WTC11 (cell line): ENCODE results near the gene PNMT. TPM values are rescaled to one million over a fixed set of nuclear protein-coding genes. Genes with fewer than 3 reads are reported as not detected.

Source experiments
- ATAC-seq: fragments of 200-7000 bp; cut with Tn5 transposase; 2 replicates; pipeline ENCODE4 v1.10.0; 2021; ENCODE audit warnings: mild to moderate bottlenecking, moderate library complexity
- CTCF ChIA-PET: fragments of 300-600 bp; sonication (Branson Sonifier 250); formaldehyde crosslinking; loops from one replicate; lab custom pipeline; 2021; ENCODE audit warnings: antibody characterized with exemption; lab: Charles Lee
- POLR2A ChIA-PET: fragments of 350-600 bp; sonication (Branson Sonifier 250); formaldehyde crosslinking; loops from one replicate; lab custom pipeline; 2021; ENCODE audit warnings: antibody characterized with exemption; lab: Charles Lee
- DNase-seq: peaks from one replicate; pipeline ENCODE4 v3.0.0; 2021; ENCODE audit warnings: low spot score
- H3K27ac Mint-ChIP-seq: 2 replicates; pipeline ENCODE4 v1.8.0; 2021; ENCODE audit warnings: mixed read lengths
- H3K27me3 Mint-ChIP-seq: 2 replicates; pipeline ENCODE4 v1.8.0; 2021; ENCODE audit warnings: low read depth, mild to moderate bottlenecking, moderate library complexity, mixed read lengths
- H3K36me3 Mint-ChIP-seq: 2 replicates; pipeline ENCODE4 v1.8.0; 2021; ENCODE audit warnings: mixed read lengths
- H3K4me1 Mint-ChIP-seq: 2 replicates; pipeline ENCODE4 v1.8.0; 2022; ENCODE audit warnings: mixed read lengths
- H3K4me3 Mint-ChIP-seq: 2 replicates; pipeline ENCODE4 v1.8.0; 2021; ENCODE audit warnings: mild to moderate bottlenecking, moderate library complexity, mixed read lengths
- H3K9me3 Mint-ChIP-seq: 2 replicates; pipeline ENCODE4 v1.8.0; 2021; ENCODE audit warnings: mixed read lengths
- ARID4B ChIP-seq: sonication (generic); formaldehyde crosslinking; IDR thresholded peaks from 2 replicates; pipeline ENCODE4 v1.8.0; 2023; ENCODE audit warnings: missing genetic modification reagents, mild to moderate bottlenecking, borderline replicate concordance
- CBFB ChIP-seq: sonication (generic); formaldehyde crosslinking; IDR thresholded peaks from 2 replicates; pipeline ENCODE4 v1.8.1; 2022; ENCODE audit warnings: mild to moderate bottlenecking, low read depth, missing genetic modification reagents
- CTCF ChIP-seq: fragments of 200-600 bp; IDR thresholded peaks from 2 replicates; pipeline ENCODE4 v1.8.0; 2022; ENCODE audit warnings: antibody characterized with exemption
- ESRRA ChIP-seq: sonication (generic); formaldehyde crosslinking; IDR thresholded peaks from 2 replicates; pipeline ENCODE4 v1.8.1; 2022; ENCODE audit warnings: mild to moderate bottlenecking, missing genetic modification reagents, borderline replicate concordance
- IRF2 ChIP-seq: sonication (generic); formaldehyde crosslinking; IDR thresholded peaks from 2 replicates; pipeline ENCODE4 v1.8.0; 2022; ENCODE audit warnings: low read depth, missing genetic modification reagents, borderline replicate concordance
- JUN ChIP-seq: sonication (generic); formaldehyde crosslinking; IDR thresholded peaks from 2 replicates; pipeline ENCODE4 v1.8.0; 2023; ENCODE audit warnings: mild to moderate bottlenecking, missing genetic modification reagents
- NR2C2 ChIP-seq: sonication (generic); formaldehyde crosslinking; IDR thresholded peaks from 2 replicates; pipeline ENCODE4 v1.8.0; 2022; ENCODE audit warnings: mild to moderate bottlenecking, missing genetic modification reagents
- PRRX2 ChIP-seq: fragments of 250-450 bp; sonication (Bioruptor Pico); IDR thresholded peaks from 2 replicates; pipeline ENCODE4 v1.8.0; 2021; ENCODE audit warnings: mild to moderate bottlenecking
- TEAD1 ChIP-seq: sonication (generic); formaldehyde crosslinking; IDR thresholded peaks from 2 replicates; pipeline ENCODE4 v1.8.0; 2022; ENCODE audit warnings: mild to moderate bottlenecking, missing genetic modification reagents
- ZNF138 ChIP-seq: sonication (generic); formaldehyde crosslinking; conservative IDR thresholded peaks from 2 replicates; pipeline ENCODE4 v1.8.1; 2022; ENCODE audit warnings: mild to moderate bottlenecking, moderate library complexity, missing genetic modification reagents
- ZNF219 ChIP-seq: sonication (generic); formaldehyde crosslinking; IDR thresholded peaks from 2 replicates; pipeline ENCODE4 v1.8.0; 2023; ENCODE audit warnings: missing genetic modification reagents, mild to moderate bottlenecking, borderline replicate concordance
- ZNF425 ChIP-seq: fragments of 250-450 bp; sonication (Bioruptor Pico); conservative IDR thresholded peaks from 2 replicates; pipeline ENCODE4 v1.9.0; 2021; ENCODE audit warnings: mild to moderate bottlenecking
- ZNF512 ChIP-seq: sonication (generic); formaldehyde crosslinking; IDR thresholded peaks from 2 replicates; pipeline ENCODE4 v1.8.1; 2022; ENCODE audit warnings: missing genetic modification reagents, borderline replicate concordance
- ZNF671 ChIP-seq: fragments of 250-450 bp; sonication (Bioruptor Pico); IDR thresholded peaks from 2 replicates; pipeline ENCODE4 v1.8.0; 2021; ENCODE audit warnings: mild to moderate bottlenecking
- total RNA-seq: library from RNA; stranded (reverse); gene quantifications from 3 replicates; pipeline ENCODE4 v1.2.3, GENCODE V29; 2021
- TF ChIP-seq, protein P1 (sequence below): sonication (generic); formaldehyde crosslinking; IDR thresholded peaks from 2 replicates; pipeline ENCODE4 v1.8.1; 2023; ENCODE audit warnings: mild to moderate bottlenecking, moderate library complexity, missing genetic modification reagents
- TF ChIP-seq, protein P2 (sequence below): fragments of 250-450 bp; sonication (Bioruptor Pico); IDR thresholded peaks from 2 replicates; pipeline ENCODE4 v1.9.0; 2021; ENCODE audit warnings: mild to moderate bottlenecking
- TF ChIP-seq, protein P3 (sequence below): sonication (generic); formaldehyde crosslinking; IDR thresholded peaks from 2 replicates; pipeline ENCODE4 v1.8.0; 2022; ENCODE audit warnings: mild to moderate bottlenecking, missing genetic modification reagents
- TF ChIP-seq, protein P4 (sequence below): fragments of 250-450 bp; sonication (Bioruptor Pico); IDR thresholded peaks from 2 replicates; pipeline ENCODE4 v1.9.0; 2021; ENCODE audit warnings: mild to moderate bottlenecking

The PNMT gene
- total RNA-seq, 1 experiment from 2014 or later = 3.1 TPM

DNA sequence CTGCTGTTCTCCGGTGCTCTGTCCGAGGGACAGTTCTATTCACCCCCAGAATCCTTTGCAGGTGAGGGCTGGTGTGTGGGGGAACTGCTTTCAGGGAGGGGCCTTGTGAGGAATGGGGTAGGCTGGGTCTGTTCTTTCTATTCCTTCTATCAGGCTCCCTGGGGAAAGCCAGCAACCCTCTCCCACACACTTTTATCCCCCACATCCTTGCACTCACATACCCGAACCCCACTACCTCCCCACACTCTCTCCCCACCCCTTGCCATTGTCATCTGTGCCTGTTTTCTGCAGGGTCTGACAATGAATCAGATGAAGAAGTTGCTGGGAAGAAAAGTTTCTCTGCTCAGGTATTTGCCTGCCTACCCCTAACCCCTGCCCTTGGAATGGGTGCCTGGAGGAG lies 9.5 kb upstream of the PNMT start:
- DNase-seq (no peak), ATAC-seq (no peak)
- peaks cover 13% of the 10 kb centered on the region for H3K36me3 Mint-ChIP-seq
- POLR2A ChIA-PET = no interaction called here
- peaks cover 29% of the 10 kb centered on the region for H3K4me1 Mint-ChIP-seq
- H3K4me3 Mint-ChIP-seq = no peak overlapping the region
- no peaks in the 10 kb centered on the region for H3K9me3 Mint-ChIP-seq
- TF ChIP-seq TEAD1 (CRISPR knock-in tag) (no peak), ZNF138 (CRISPR knock-in tag) (no peak), IRF2 (no peak), ARID4B (CRISPR knock-in tag) (no peak), ZNF219 (CRISPR knock-in tag) (no peak), ESRRA (CRISPR knock-in tag) (no peak)
- TF ChIP-seq, all 79 proteins: peak for 0
- no peaks in the 10 kb centered on the region for H3K27me3 Mint-ChIP-seq
- no peak overlapping the region for H3K27ac Mint-ChIP-seq
- CTCF ChIA-PET = interaction anchor here (1.1 to 18.1 kb wide), 2 partner anchors 30 to 46 kb away, joined by 3 to 851 read pairs; partner anchors contain the start of genes PPP1R1B and STARD3

- POLR2A ChIA-PET = no interaction called here
- H3K27me3 Mint-ChIP-seq = no peaks in the 10 kb centered on the region
- no peak for DNase-seq
- peaks cover 31% of the 10 kb centered on the region for H3K4me1 Mint-ChIP-seq
- CTCF ChIA-PET = interaction anchor here (0.9 to 18.0 kb wide), 3 partner anchors 20 to 112 kb away, joined by 3 to 876 read pairs (median 3); partner anchors contain the start of gene PPP1R1B
- ATAC-seq = no peak
- peaks cover 13% of the 10 kb centered on the region for H3K36me3 Mint-ChIP-seq
- no peak overlapping the region for H3K4me3 Mint-ChIP-seq
- H3K9me3 Mint-ChIP-seq = no peaks in the 10 kb centered on the region
- no peak overlapping the region for H3K27ac Mint-ChIP-seq
- TF ChIP-seq PRRX2 (CRISPR knock-in tag) = no peak
- TF ChIP-seq ZNF671 = no peak
- no peak for TF ChIP-seq CTCF
- no peak for TF ChIP-seq JUN (CRISPR knock-in tag)
- TF ChIP-seq, protein P1, sequence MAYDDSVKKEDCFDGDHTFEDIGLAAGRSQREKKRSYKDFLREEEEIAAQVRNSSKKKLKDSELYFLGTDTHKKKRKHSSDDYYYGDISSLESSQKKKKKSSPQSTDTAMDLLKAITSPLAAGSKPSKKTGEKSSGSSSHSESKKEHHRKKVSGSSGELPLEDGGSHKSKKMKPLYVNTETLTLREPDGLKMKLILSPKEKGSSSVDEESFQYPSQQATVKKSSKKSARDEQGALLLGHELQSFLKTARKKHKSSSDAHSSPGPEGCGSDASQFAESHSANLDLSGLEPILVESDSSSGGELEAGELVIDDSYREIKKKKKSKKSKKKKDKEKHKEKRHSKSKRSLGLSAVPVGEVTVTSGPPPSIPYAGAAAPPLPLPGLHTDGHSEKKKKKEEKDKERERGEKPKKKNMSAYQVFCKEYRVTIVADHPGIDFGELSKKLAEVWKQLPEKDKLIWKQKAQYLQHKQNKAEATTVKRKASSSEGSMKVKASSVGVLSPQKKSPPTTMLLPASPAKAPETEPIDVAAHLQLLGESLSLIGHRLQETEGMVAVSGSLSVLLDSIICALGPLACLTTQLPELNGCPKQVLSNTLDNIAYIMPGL (CRISPR knock-in tag) = no peak
- TF ChIP-seq ZNF512 = no peak
- TF ChIP-seq, protein P2, sequence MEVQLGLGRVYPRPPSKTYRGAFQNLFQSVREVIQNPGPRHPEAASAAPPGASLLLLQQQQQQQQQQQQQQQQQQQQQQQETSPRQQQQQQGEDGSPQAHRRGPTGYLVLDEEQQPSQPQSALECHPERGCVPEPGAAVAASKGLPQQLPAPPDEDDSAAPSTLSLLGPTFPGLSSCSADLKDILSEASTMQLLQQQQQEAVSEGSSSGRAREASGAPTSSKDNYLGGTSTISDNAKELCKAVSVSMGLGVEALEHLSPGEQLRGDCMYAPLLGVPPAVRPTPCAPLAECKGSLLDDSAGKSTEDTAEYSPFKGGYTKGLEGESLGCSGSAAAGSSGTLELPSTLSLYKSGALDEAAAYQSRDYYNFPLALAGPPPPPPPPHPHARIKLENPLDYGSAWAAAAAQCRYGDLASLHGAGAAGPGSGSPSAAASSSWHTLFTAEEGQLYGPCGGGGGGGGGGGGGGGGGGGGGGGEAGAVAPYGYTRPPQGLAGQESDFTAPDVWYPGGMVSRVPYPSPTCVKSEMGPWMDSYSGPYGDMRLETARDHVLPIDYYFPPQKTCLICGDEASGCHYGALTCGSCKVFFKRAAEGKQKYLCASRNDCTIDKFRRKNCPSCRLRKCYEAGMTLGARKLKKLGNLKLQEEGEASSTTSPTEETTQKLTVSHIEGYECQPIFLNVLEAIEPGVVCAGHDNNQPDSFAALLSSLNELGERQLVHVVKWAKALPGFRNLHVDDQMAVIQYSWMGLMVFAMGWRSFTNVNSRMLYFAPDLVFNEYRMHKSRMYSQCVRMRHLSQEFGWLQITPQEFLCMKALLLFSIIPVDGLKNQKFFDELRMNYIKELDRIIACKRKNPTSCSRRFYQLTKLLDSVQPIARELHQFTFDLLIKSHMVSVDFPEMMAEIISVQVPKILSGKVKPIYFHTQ = no peak
- TF ChIP-seq, protein P3, sequence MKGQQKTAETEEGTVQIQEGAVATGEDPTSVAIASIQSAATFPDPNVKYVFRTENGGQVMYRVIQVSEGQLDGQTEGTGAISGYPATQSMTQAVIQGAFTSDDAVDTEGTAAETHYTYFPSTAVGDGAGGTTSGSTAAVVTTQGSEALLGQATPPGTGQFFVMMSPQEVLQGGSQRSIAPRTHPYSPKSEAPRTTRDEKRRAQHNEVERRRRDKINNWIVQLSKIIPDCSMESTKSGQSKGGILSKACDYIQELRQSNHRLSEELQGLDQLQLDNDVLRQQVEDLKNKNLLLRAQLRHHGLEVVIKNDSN = no peak
- no peak for TF ChIP-seq ZNF425 (CRISPR knock-in tag)
- no peak for TF ChIP-seq CBFB (CRISPR knock-in tag)
- TF ChIP-seq, protein P4, sequence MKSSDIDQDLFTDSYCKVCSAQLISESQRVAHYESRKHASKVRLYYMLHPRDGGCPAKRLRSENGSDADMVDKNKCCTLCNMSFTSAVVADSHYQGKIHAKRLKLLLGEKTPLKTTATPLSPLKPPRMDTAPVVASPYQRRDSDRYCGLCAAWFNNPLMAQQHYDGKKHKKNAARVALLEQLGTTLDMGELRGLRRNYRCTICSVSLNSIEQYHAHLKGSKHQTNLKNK (CRISPR knock-in tag) = no peak
- no peak for TF ChIP-seq NR2C2 (CRISPR knock-in tag)
Measured at GRCh38 chr17:39659279-39660010, 8.8 kb upstream of the PNMT start.
